ENCODE data around the gene GPC2.

GPC2 gene

DNA sequence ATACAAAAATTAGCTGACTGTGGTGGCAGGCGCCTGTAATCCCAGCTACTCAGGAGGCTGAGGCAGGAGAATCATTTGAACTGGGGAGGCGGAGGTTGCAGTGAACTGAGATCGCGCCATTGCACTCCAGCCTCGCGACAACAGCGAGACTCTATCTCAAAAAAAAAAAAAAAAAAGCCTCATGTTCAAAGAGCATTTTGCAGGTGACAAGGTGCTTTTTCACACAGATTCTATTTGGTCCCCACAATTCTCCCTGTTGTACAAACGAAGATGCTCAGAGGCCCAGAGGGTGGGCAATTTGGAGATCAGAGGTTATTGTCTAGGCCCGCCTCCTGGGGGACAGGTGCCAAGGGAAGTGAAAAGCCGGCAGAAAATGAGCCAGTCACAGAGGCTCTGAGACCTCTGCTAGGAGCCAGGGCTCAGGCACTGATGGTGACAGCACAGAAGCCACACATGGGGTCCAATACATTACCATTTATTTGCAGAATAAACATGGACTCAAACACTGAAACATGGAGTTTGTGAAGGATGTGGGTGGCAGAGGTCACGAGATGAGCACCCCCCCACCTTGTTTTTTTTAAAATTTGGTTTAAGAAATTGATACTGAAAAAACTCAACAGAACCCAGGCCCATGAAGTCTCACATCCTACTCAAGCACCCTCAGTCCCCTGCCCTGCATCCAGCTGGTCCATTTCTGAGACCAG lies 7.9 kb downstream of the GPC2 start:
- no peak for DNase-seq (ENCODE audit: low read depth, low spot score)

DNA sequence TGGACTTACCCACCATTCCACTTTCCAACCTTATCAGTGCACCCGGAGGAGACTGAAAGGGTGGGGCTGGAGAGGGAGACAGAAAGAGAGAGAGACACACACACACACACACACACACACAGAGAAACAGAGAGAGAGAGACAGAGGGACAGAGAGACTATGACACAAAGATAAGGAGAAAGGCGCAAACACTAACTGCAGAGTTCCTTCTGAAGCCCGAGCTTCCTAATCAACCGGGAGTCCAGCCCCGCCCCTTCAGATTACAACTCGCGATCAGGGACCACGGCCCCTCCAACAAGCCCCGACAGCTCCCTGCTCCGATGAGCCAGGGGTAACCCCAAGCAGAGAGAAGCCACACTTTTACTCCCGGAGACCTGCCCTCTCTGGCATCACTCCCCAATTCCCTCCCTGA lies 9.3 kb downstream of the GPC2 start:
- DNase-seq (ENCODE audit: low read depth, low spot score): no peak

DNA sequence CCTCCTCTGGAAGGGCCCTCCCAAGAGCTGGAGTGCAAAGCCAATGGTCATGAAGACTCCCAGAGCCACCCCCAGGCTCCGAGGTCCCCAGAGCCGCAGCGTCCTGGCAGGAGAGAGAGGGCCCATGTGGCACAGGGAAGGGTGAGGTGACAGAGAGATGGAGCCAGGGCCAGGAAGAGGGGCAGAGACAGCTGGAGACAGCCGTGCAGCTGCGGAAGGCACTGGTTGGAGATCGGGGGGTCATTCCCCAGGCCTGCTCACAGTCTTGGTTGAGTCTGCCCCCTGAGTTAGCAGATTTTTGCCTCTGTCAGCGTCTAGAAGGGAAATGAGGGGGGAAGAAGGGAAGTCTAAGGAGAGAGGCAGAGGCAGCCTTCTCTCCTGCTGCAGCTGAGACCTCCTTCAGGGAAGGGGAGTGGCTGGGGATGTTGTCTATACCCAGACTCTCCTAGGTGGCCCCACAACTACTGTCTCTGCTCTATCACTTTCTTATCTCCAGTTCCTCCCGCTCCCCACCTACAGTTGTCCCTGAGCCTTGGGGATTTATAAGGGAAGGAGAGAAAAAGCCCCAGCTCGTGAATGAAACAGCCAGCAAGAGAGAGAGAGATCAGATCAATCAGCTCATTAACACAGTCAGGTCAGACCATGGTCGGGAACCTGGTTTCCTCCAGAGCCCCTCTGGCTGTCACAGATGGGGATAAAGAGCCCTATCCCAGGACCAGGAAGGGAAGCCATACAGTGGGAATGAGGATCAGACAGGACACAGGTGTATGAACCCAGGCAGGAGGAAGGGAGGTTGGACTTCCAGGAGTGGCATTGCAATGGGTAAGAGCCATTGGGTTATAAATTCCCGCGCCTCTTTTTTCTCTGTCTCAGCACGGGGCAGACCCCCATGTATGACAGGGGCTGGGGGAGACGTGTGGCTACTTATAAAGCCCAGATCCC lies 9.9 kb downstream of the GPC2 start:
- no peak for DNase-seq (ENCODE audit: low read depth, low spot score)

DNA sequence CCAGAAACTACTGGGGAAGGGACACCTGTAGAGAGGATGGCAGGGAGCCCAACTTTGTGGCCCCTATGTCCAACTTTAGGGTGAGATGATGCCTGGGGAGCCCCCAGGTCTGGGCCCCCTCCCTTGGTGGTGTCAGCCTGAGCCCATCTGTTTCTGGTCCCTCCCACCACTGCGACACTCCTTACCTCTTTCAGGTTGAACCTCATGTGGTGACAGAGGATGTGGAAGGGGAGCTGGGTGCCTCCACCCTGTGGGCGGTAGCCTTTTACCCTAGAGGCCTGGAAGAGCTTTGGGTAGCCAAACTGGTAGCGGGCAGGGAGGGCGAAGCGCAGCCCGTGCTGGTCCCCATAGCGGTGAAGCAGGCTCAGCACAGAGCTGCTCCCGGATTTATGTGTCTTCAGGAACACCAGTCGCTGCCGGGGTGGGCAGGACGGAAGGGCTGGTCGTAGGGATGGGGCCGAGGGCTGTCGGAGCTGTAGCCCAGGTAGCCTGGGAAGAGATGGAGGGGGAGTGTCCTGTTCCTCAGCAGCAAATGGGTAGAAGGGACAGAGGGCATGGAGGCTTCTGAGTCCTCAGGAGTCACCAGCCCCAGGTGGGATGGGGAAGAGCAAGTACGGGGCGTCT lies 10.8 kb downstream of the GPC2 start:
- no peak for DNase-seq (ENCODE audit: low read depth, low spot score)

DNA sequence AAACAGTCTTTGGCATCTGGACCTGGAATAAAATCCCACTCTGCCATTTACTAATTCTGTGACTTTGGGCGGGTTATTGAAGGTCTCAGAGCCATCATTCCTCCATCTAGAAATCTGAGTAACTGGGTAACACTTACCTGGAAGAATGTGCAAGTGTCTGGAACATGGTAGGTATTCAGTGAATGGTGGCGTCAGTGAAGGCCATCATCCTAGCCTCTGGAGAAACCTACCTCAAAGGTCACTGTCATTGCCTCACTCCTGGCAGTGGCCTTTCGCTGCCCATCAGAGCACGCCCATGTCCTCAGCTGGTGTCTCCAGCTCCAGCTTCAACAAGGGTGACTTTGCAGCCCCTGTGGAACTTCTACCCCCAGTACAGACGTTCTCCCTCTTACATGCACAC lies 13.3 kb downstream of the GPC2 start:
- no peak for DNase-seq (ENCODE audit: low read depth, low spot score)

DNA sequence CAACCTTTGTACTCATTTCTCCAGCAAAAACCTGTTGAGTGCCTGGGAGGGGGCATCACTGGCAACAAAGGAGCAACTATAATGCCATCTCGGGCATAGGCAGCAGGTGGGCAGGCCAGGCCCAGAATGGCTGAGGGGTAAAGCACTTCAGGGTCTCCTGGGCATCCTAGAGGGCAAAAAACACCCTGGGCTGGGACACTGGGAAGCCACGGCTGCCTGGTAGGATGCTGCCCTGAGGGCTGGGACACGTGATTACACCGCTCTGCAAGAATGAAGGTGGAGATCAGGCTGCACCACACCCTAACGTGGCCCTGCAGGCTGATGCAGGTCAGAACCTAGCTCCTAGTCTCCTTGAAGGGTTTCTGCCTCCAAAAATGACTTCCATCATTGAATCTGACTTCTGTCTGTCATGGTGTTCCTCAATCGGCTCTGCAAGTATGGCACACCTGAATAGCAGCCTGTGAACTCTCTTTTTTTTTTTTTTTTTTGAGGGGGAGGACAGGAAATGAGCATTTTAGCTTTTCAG lies 14.1 kb downstream of the GPC2 start:
- DNase-seq (ENCODE audit: low read depth, low spot score): peak; percentile 77

DNA sequence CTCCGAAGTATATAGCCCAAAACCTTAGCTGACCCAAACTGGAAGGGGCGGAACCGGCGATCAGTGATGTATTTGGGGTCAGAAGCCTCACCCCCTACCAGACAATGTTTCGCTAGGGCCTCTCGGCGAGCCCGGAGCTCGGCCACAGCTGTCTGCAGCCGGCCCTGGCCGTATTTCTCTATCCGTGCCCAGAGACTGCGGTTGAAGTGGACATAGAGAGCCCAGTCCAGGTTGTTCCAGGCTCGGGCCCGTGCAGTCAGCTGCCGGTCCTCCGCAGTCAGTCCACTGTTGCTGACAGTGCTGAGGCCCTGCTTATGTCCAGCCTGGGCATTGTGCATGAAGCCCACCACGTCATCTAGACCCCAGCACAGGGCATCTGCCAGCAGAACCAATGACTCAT lies 17.1 kb downstream of the GPC2 start:
- no peak for DNase-seq (ENCODE audit: low read depth, low spot score)

DNA sequence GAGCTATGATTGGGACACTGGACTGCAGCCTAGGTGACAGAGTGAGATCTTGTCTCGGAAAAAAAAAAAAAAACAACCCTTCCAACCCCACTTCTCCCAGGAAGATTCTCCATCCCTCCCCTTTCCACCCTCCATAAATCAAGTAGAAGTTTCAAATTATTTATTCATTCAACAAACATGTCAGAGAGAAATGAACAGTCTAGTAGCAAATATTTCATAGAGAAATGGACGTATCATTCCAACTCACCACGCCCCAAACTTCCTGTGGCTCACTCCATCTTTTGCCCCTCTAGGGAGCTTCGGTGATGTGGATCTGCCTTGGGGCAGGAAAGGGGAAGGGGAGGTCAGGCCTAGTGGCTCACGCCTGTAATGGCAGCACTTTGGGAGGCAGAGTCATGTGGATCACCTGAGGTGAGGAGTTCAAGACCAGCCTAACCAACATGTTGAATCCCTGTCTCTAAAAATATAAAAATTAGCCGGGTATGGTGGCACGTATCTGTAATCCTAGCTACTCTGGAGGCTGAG lies 18.0 kb downstream of the GPC2 start:
- peak; percentile 37 for DNase-seq (ENCODE audit: low read depth, low spot score)

DNA sequence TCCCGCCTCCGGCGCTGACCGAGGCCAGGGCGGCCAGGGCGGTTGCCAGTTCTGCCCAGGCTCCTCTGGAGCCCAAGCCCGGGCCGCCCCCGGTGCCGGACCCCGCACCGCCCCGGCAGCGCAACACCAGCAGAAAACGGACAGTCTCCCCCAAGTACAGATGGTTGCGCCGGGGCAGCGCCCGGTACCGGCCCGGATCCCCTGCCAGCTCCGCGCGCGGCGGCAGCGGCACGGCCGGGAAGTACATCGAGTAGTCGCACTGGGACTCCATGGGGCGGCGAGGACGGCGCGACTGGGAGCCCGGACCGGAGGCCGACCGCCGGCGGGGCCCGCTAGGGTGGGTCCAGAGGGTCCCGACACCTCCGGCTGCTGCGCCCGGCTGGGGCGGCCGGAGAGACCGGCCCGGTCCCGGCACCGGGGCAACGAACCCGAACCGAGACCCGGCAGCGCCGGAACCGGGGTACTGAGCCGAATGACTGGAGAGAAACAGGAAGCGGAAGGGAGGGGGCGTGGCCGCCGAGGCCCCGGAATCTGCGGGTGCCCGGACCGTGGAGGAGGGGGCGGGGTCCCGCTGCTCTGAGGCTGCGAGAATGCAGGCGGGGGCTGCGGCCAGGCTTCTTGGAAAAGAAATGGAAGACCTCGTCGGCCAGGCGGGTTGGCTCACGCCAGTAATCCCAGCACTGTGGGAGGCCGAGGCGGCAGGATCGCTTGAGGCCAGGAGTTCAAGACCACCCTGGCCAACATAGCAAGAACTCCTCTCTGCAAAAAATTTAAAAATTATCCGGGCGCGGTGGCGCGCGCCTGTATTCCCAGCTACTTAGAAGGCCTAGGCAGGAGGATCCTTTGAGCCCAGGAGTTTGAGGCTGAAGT lies 18.7 kb downstream of the GPC2 start, which contains the start of gene TRAPPC14:
Gene TRAPPC14 (minus strand): TSS at position 495 of the 870 bp plus-strand sequence. CDS start 224 bp downstream, at position 271.
- DNase-seq (ENCODE audit: low read depth, low spot score): peak; percentile 93

DNA sequence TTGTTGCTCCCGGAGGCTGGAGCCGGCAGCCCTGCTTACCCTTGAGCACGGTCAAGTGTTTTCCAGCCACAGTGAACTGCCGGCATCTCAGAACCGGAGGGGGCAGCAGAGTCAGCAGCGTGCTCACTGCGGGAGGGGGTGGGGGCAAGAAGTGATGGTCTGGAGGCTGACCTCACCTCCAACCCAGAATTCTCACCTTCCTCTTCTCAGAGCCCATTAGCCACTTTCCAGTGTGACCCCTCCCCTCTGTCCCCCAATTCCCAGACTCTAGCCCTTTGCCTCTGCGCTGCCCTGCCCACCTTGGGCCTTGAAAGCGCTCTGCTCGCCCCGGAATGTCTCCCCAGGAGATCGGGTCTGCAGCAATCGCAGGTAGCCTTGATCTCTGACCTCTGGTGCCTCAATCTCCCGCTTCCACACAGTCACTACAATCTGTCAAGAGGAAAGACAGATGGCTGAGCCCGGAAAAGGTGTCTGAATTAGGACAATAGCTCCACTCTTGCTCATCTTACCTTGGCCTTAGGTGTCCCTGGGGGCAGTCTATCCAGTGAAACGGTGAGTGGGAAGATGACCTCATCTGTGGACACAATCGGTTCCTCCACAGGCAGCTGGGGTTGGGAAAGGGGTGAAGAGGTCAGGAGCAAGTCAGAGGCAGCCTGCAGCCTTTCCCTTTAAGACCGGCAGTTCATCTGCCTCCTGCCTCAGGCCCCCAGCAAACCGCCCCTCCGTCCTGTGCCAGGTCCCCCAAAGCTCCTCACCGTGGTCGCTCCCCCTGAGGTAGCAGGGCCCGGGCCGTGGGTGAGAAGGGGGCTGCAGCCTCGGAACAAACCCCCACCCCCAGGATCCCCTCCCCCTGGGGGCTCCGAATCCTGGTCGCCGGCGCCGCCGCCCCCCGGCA lies 19.6 kb downstream of the GPC2 start:
- DNase-seq (ENCODE audit: low read depth, low spot score): peak; percentile 80

DNA sequence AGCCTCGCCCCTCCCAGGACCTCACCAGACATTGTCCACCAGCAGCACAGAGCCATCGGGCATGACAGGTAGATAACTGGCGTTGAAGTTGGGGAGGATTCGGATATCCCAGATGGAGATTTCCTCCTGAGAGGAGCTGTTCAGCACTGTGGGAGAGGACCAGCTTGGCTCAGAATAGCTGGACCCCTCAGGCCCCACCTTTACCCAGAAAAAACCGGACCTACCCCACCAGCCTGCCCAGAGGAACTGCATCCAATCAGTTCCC lies 20.2 kb downstream of the GPC2 start:
- no peak for DNase-seq (ENCODE audit: low read depth, low spot score)

DNA sequence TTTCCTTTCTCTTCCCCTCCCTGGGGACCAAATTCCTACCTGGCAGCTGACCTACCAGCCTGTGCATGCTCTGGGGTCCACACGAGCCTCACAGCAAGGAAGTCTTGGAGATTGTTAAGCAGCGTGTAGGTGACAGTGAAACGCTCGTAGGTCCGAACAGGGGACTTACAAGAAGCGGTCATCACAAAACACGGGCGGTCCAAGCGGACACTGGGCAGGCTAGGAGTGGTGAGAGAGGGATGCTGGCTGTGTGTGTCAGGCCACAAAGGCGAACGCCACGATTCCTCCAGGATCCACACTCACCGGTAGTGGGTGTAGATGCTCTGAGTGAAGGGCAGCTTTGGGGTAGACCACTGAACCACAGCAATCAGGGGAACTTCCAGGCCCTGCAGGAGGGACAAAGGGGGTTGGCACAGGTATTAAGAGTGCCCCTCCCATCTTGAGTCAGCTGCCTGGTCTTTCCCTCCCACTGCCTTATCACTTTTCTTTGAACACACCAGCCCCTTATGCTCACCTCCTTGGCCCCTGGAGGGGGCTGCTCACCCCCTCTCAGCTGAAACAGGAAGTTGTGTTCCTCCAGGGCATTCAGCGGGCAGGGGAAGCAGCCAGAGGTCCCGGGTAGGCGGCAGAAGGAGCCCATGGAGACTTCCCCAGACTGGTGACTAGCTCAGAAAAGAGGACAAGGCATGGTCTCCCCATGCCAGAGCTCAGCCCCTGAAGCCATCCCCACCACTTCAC lies 20.7 kb downstream of the GPC2 start:
- DNase-seq (ENCODE audit: low read depth, low spot score): peak; percentile 50

DNA sequence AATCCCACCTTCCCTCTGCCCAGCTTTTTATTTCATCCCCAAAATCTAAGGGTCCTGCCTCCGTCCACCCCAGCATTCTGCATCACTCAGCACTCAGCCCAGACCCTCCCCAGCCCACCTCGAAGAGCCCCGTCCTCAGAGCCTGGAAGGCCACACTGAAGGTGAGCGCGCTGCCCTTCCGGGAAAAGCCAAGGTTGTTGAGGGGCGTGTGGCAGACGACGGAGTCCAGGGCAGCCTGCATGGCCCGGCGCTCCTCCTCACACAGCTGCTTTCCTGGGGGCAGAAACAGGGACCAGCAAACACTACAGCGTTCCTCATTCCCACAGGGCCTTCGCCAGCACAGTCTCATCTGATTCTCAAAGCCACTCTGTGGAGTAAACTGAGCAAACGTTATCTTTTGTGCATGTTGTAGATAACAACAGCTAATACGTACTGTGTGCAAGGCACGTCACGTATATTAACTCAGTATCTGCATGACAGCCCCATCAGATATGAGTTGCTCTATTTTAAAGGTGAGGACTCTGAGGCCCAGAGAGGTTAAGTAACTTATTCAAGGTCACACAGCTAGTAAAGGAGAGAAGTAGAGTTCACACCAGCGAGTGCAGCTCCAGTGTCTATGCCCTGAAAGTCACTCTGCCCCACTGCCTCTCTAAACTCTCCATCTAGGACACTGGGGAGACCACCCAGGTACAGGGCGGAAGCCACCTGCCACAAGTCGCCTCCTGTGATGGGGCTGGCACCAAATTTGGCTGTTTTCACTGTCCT lies 21.4 kb downstream of the GPC2 start:
- no peak for DNase-seq (ENCODE audit: low read depth, low spot score)

DNA sequence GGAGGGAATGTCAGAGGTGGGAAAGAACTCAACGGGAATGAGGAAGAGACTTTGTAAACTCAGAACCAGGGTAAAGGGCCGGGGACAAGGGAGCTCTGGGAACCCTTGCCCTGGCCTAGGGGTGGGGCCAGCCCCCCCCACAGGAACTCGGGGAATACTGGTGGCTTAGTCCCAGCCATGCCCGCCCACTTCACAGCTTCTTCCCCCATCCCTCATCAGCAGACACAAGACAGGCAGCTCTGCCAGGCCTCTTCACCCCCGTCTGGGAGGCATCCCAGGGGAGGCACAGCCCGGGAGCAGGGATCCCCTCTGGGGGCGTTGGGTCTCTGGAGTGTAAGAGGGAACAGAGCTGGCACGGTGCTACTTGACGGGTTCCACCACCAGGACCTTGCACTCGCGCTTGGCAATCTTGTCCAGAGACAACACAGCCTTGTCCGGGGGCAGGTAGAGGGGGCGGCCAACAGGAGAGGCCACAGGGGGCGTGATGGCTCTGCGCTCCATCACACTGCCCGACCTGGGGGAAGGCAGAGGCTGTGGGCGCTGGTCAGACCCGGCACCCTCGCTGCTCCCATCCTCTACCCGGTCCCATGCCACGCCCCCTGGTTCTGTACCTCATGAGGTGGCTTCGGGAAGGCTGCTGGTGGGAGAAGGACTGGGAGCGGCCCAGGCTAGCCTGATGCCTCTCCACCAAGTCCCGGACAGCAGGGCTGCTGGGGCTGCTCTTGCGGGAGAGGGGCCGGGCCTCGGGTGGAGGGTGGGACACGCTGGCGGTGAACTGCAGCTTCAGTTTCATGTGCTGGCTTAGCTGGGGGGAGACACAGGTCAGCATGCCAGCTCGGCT lies 22.3 kb downstream of the GPC2 start:
- DNase-seq (ENCODE audit: low read depth, low spot score): no peak

DNA sequence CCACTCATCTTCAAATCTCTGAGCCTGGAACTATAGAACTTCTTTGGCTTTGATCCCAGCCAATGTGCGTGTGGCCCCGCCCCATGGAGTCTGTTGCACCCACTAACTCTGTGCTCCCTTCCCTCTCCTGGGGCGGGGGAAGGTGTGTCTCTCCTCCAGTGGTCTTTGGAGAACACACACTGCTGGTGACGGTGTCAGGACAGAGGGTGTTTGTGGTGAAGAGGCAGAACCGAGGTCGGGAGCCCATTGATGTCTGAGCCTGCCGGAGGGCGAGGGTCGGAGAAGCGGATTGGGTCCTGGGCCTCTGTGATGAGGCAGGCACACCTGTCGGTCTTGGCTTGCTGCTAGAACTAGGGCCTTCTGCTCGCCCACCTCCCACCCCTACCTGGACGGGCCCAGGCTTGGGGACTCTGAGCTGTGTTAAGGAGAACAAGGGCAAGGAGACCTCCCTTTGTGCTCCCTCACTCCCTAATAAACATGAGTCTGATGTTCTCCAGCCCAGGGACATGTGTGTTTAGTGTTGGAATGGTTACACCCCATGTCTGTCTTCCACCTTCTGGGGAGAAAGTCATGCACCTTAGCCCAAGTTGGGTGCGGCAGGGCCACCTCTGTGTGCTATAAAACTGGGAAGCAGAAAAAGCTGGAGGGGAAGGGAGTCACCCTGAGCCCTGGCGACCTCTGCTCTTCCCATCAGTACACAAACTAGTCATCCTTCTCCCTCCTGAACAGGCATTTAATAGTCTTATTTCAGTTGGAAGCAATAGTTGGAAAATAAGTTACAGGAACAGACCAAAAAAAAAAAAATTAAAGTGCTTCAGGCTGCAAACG lies 23.3 kb downstream of the GPC2 start:
- DNase-seq (ENCODE audit: low read depth, low spot score): no peak

DNA sequence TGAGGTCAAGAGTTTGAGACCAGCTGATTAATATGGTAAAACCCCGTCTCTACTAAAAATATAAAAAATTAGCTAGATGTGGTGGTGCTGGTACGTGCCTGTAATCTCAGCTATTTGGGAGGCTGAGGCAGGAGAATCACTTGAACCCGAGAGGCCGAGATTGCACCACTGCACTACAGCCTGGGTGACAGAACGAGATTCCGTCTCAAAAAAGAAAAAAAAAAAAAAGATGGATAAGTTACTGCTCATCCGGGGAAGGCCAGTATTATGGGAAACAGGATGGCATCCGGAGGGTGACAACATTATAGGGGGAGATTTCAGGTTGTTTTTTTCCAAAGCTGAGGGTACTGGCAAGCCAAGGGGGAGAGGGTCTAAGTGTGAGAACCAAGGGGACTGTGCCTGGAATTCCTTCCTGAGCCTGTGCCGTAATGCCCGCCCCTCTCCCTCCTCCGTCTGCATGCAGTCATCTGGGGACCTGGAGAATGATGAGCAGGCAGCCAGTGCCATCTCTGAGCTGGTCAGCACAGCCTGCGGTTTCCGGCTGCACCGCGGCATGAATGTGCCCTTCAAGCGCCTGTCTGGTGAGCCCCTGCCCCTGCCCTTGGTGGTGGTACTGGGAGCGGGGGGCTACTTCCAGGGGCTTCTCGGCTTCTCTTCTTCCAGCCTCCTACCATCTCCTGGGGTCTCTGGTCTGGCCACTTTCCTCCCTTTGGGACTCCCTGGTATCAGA lies 24.1 kb downstream of the GPC2 start:
- no peak for DNase-seq (ENCODE audit: low read depth, low spot score)

Measured in ELF-1 (cell line).